HFF-Myc (cell line): ENCODE measurements around the gene TOMM70.
A peak's percentile ranks its signal among the peaks of the same experiment; 100 is the strongest.
"Not testable (repeated sequence)": the region's sequence is repeated elsewhere in the genome, so short reads cannot be mapped to it uniquely, and the experiment has no call there.

Experiments used
- DNase-seq: peaks from one replicate; pipeline ENCODE4 v3.0.0-alpha.2; 2011; ENCODE audit warnings: low read depth; ENCODE audit errors: extremely low read depth
- H3K4me3 ChIP-seq: replicated peaks from 2 replicates; pipeline ENCODE4 v1.5.1; 2011; ENCODE audit warnings: low read depth, mild to moderate bottlenecking, control low read depth, low read length
- TF ChIP-seq, protein P1 (sequence below): IDR thresholded peaks from 2 replicates; pipeline ENCODE4 v1.5.1; 2012; ENCODE audit warnings: mild to moderate bottlenecking, low read depth, low read length, control low read depth; ENCODE audit errors: missing control alignments

The TOMM70 gene

DNA sequence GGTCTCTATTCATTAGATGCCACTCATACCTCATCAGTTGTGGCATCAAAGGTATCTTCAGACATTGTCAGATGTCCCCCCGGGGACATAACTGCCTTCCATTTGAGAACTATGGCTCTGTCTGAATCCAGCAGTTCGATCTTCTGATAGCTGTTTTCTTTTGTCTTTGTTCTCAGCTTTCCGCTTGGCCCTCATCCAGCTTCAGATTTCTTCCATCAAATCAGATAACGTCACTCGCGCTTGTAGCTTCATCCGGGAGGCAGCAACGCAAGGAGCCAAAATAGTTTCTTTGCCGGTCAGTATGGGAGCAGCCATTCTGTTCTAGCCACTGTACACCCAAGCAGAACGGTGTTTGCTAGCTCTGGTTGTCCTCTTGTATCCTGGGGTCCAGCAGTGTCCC is 62.0 kb downstream of the TOMM70 start:
- DNase-seq, result no peak
- no peak overlapping the region for H3K4me3 ChIP-seq
- TF ChIP-seq, protein P1, sequence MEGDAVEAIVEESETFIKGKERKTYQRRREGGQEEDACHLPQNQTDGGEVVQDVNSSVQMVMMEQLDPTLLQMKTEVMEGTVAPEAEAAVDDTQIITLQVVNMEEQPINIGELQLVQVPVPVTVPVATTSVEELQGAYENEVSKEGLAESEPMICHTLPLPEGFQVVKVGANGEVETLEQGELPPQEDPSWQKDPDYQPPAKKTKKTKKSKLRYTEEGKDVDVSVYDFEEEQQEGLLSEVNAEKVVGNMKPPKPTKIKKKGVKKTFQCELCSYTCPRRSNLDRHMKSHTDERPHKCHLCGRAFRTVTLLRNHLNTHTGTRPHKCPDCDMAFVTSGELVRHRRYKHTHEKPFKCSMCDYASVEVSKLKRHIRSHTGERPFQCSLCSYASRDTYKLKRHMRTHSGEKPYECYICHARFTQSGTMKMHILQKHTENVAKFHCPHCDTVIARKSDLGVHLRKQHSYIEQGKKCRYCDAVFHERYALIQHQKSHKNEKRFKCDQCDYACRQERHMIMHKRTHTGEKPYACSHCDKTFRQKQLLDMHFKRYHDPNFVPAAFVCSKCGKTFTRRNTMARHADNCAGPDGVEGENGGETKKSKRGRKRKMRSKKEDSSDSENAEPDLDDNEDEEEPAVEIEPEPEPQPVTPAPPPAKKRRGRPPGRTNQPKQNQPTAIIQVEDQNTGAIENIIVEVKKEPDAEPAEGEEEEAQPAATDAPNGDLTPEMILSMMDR, result no peak

DNA sequence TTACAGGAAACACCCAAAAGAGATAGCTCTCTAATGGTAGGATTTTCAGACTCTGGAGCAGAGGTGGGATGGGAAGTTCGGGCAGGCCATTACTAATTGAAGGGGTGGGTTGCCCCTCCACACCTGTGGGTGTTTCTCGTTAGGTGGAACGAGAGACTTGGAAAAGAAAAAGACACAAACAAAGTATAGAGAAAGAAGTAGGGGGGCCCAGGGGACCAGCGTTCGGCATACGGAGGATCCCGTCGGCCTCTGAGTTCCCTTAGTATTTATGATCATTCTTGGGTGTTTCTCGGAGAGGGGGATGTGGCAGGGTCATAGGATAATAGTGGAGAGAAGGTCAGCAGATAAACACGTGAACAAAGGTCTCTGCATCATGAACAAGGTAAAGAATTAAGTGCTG is 64.7 kb downstream of the TOMM70 start:
- DNase-seq, H3K4me3 ChIP-seq: not testable (repeated sequence)

DNA sequence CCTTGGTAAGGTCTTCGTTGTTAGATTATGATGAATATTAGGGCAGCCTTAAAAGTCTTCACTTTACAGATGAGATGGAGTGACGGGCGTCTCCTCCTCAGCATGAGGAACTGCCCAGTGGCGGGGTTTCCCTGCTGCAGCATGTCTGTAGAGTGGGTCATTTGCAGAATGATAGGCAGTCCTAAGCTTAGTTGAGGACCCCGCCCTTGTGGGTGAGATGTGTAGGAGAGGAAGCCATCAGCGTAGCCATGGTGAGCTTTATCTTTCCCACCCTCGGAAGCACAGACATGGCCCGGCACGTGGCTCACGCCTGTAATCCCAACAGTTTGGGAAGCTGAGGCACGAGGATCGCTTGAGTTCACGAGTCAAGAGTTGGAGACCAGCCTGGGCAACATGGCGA is 65.5 kb downstream of the TOMM70 start:
- TF ChIP-seq, protein P1, result no peak
- no peak for DNase-seq
- peak overlapping the region; percentile 66 for H3K4me3 ChIP-seq

DNA sequence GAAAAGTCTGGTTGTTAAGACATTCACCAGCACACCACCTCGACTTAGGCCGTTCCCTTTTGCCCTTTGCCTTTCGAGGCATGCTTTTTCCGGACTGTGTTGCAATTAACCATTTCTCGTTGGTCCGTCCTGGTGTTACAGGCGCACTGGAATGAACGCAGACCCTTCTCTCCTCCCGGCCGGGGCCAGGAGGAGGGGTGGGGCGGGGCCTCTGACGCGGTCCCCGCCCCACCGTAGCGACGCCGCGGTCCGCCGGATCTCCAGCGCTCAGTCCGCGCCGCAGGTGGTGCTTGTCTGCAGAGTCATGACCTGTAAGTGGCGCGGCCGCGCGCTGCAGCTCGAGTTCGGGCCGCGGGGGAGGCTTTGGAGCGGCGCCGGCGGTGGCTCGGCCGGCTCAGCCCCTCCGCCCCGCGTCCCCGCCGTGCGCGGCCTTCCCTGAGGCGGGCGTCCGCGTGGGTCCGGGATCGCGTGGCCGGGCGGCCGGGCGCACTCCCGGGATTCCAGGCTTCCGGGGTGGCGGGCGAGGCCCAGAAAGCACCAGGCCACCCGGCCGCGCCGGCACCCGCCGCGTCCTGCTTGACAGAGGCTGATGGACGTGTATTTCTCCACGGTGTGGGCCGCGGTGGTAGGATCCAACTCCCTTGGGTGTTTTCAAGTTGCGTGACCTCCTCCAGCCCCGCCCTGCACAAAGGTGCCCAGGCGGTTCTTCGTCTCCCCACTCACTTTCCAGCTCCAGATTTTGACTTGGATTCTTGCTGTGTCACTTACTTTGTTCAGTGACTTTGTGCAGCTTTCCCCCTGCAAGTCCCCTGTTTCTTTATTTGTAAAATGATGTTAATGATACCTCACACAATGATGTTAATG is 66.2 kb downstream of the TOMM70 start, which contains the start of gene NIT2:
Gene NIT2 (plus strand): TSS at position 270 of the 864 bp plus-strand sequence. CDS start 35 bp downstream, at position 305.
- H3K4me3 ChIP-seq, result peak within 1 kb of the TSS; percentile 66
- TF ChIP-seq, protein P1, result no peak
- peak; percentile 35 for DNase-seq

DNA sequence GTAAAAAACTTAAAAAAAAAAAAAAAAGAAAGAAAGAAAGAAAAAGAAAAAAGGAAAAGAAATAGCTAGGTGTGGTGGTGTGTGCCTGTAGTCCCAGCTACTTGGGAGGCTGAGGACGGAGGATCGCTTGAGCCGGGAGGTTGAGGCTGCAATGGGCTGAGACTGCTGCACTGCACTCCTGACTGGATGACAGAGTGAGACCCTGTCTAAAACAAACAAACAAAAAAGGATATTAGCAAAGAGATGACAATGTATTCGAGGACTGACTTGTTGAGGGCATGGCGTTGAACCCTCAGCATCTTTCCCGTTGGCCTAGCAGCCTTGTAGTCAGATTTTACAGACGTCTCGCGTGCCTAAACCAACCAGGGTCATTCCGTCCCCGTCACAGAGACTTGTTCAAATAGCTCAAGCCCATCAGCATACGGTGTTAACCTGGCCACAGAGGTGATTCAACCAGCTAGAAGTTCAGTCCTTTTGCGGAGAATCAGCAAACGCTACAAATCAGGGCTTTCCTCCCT is 66.9 kb downstream of the TOMM70 start:
- H3K4me3 ChIP-seq, result peak overlapping the region; percentile 66
- DNase-seq, result no peak
- TF ChIP-seq, protein P1, result no peak

DNA sequence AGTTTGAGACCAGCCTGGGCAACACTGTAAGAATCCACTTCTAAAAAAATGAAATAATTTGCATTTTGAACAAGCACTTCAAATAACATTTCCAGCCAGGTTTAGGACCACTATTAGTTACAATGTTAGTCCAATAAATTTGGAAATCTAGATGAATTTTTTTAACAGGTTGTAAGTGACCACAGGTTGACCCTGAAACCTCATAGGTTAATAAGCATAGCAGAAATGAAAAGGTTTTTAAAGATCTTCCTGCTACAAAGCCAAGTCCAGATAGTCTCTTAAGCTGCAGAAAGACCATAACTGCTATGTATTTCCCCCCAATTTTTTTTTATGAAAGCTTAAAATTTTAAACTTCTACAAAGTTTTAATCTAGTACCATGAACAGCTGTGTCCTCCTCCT is 67.8 kb downstream of the TOMM70 start:
- no peak for DNase-seq
- no peak overlapping the region for H3K4me3 ChIP-seq
- TF ChIP-seq, protein P1, result no peak

DNA sequence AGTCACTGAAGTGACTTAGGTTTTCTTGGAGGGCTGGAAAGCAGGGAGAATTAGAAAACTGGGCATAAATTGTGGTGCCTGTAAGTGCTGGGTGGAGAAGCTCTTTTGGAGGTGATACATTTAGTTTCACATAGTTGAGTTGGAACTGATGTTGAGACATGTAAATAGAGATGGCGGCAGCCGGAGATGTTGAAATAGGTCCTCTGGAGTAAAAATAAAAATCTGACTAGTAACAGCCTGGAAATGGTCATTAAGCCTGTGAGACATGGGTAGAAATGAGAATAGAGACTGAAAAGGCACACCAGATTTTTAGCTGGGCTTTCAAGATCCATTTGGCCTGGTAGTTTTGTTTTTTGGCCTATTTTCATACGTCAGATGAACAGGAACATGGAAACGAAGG is 69.2 kb downstream of the TOMM70 start:
- H3K4me3 ChIP-seq, result no peak overlapping the region
- TF ChIP-seq, protein P1, result no peak
- DNase-seq, result no peak
